GM18508 (cell line): ENCODE results near the gene IPCEF1.

Experiments
- ATAC-seq: cut with Tn5 transposase; IDR thresholded peaks from one replicate; pipeline ENCODE4 v1.9.1; 2021; ENCODE audit warnings: moderate number of reproducible peaks; ENCODE audit not compliant: insufficient read depth, unreplicated experiment

The IPCEF1 gene

GRCh38 chr6:154356690-154357089, at the start of gene IPCEF1:
IPCEF1 (minus strand) TSS chr6:154356803; CDS start chr6:154265947, 90,856 bp downstream.
- ATAC-seq, result no peak

GRCh38 chr6:154406301-154406700, 49.7 kb upstream of the IPCEF1 start:
- no peak for ATAC-seq

GRCh38 chr6:154404791-154405400, 48.3 kb upstream of the IPCEF1 start:
- no peak for ATAC-seq

GRCh38 chr6:154403788-154404187, 47.2 kb upstream of the IPCEF1 start:
- no peak for ATAC-seq

- no peak for ATAC-seq
These were observed 45.6 kb upstream of the IPCEF1 start for GRCh38 chr6:154402081-154402780.

- no peak for ATAC-seq
These were observed 42.5 kb upstream of the IPCEF1 start for GRCh38 chr6:154399097-154399496.

- no peak for ATAC-seq
These were observed 41.0 kb upstream of the IPCEF1 start for GRCh38 chr6:154397491-154398195.

- ATAC-seq, result no peak
These were observed 39.3 kb upstream of the IPCEF1 start for GRCh38 chr6:154395878-154396277.

- no peak for ATAC-seq
These were observed 38.7 kb upstream of the IPCEF1 start for GRCh38 chr6:154395316-154395715.

- ATAC-seq, result no peak
These were observed 38.0 kb upstream of the IPCEF1 start for GRCh38 chr6:154394571-154394970.

- ATAC-seq, result no peak
These were observed 33.4 kb upstream of the IPCEF1 start for GRCh38 chr6:154390034-154390433.

- no peak for ATAC-seq
These were observed 32.2 kb upstream of the IPCEF1 start for GRCh38 chr6:154388803-154389202.

- ATAC-seq, result no peak
These were observed 30.5 kb upstream of the IPCEF1 start for GRCh38 chr6:154386848-154387717.

- ATAC-seq, result no peak
These were observed 27.6 kb upstream of the IPCEF1 start for GRCh38 chr6:154384191-154384590.

- ATAC-seq, result no peak
These were observed 26.7 kb upstream of the IPCEF1 start for GRCh38 chr6:154383273-154383672.

GRCh38 chr6:154382740-154383139, 26.1 kb upstream of the IPCEF1 start:
- no peak for ATAC-seq

- no peak for ATAC-seq
These were observed 24.9 kb upstream of the IPCEF1 start for GRCh38 chr6:154381548-154381947.

GRCh38 chr6:154380741-154381140, 24.1 kb upstream of the IPCEF1 start:
- no peak for ATAC-seq

GRCh38 chr6:154379585-154379984, 23.0 kb upstream of the IPCEF1 start:
- no peak for ATAC-seq

- ATAC-seq, result no peak
These were observed 21.9 kb upstream of the IPCEF1 start for GRCh38 chr6:154378518-154378917.

- ATAC-seq, result no peak
These were observed 21.1 kb upstream of the IPCEF1 start for GRCh38 chr6:154377726-154378125.
